Activated CD4-positive, alpha-beta memory T cell treated with anti-CD3 and anti-CD28 coated beads, Interleukin-2, amount 10 ng/mL, durations not matched to agents 7 days and 5 days (primary cell): ENCODE measurements around the gene TUT1. TPM values are rescaled to one million over a fixed set of nuclear protein-coding genes. Genes with fewer than 3 reads are reported as not detected.
A peak's percentile ranks its signal among the peaks of the same experiment; 100 is the strongest.
"Not testable (repeated sequence)": the region's sequence is repeated elsewhere in the genome, so short reads cannot be mapped to it uniquely, and the experiment has no call there.

Experiments used
- CTCF ChIA-PET: fragments of 350-600 bp; sonication (Branson Sonifier 250); formaldehyde crosslinking; loops from one replicate; lab custom pipeline; 2021; ENCODE audit warnings: antibody characterized with exemption, inconsistent platforms; lab: Charles Lee
- POLR2A ChIA-PET: fragments of 350-600 bp; sonication (Branson Sonifier 250); formaldehyde crosslinking; loops from one replicate; lab custom pipeline; 2021; ENCODE audit warnings: antibody characterized with exemption; lab: Charles Lee
- DNase-seq: peaks from one replicate; pipeline ENCODE4 v3.0.0-alpha.2; 2020
- H3K27ac Mint-ChIP-seq: one replicate; pipeline ENCODE4 v1.8.0; 2021; ENCODE audit warnings: mild to moderate bottlenecking, mixed read lengths
- H3K27me3 Mint-ChIP-seq: one replicate; pipeline ENCODE4 v1.8.0; 2021; ENCODE audit warnings: mixed read lengths
- H3K36me3 Mint-ChIP-seq: one replicate; pipeline ENCODE4 v1.8.0; 2021; ENCODE audit warnings: low read depth, mixed read lengths
- H3K4me1 Mint-ChIP-seq: one replicate; pipeline ENCODE4 v1.8.0; 2021; ENCODE audit warnings: mixed read lengths
- H3K4me3 Mint-ChIP-seq: one replicate; pipeline ENCODE4 v1.8.0; 2021; ENCODE audit warnings: mild to moderate bottlenecking, mixed read lengths
- H3K9me3 Mint-ChIP-seq: one replicate; pipeline ENCODE4 v1.8.0; 2021; ENCODE audit warnings: mixed read lengths
- total RNA-seq, 2 experiments: library from RNA; stranded (reverse); gene quantifications; one replicate each; pipeline ENCODE4 v1.2.3, GENCODE V29; 2021

Gene TUT1
- total RNA-seq, 2 experiments from 2014 or later, result 23.7 to 25.2 TPM

- ChIA-PET CTCF (interaction anchor here (0.9 to 11.6 kb wide), 12 partner anchors 9 to 163 kb away, joined by 3 to 268 read pairs (median 4); partner anchors contain the start of genes AHNAK and TUT1), POLR2A (interaction anchor here (0.9 to 10.8 kb wide), 18 partner anchors 11 to 329 kb away, joined by 3 to 364 read pairs (median 5); partner anchors contain the start of genes AHNAK, C11orf98, CSKMT and EEF1G)
- Mint-ChIP-seq H3K36me3 (peaks cover 1% of the 10 kb centered on the region), H3K27ac (peak overlapping the region; percentile 99), H3K4me3 (peak overlapping the region; percentile 67), H3K4me1 (peaks cover 88% of the 10 kb centered on the region), H3K27me3 (peaks cover 13% of the 10 kb centered on the region), H3K9me3 (no peaks in the 10 kb centered on the region)
- peak; percentile 84 for DNase-seq
Observed at GRCh38 chr11:62553080-62553838, 38.1 kb downstream of the TUT1 start.

- Mint-ChIP-seq H3K27me3 (peaks cover 20% of the 10 kb centered on the region), H3K9me3 (no peaks in the 10 kb centered on the region), H3K36me3 (no peaks in the 10 kb centered on the region), H3K27ac (peak overlapping the region; percentile 99), H3K4me3 (peak overlapping the region; percentile 67), H3K4me1 (peaks cover 88% of the 10 kb centered on the region)
- DNase-seq, result no peak
- ChIA-PET POLR2A (interaction anchor here (0.9 to 10.8 kb wide), 20 partner anchors 8 to 330 kb away, joined by 3 to 364 read pairs (median 5); partner anchors contain the start of genes AHNAK, C11orf98, CSKMT and EEF1G), CTCF (interaction anchor here (0.8 to 11.6 kb wide), 13 partner anchors 8 to 162 kb away, joined by 3 to 268 read pairs (median 5); partner anchors contain the start of genes AHNAK and TUT1)
Observed at GRCh38 chr11:62552485-62553079, 38.7 kb downstream of the TUT1 start.

- ChIA-PET CTCF (interaction anchor here (0.6 to 11.6 kb wide), 5 partner anchors 6 to 126 kb away, joined by 3 to 268 read pairs (median 9); partner anchors contain the start of gene AHNAK), POLR2A (interaction anchor here (0.8 to 6.1 kb wide), 4 partner anchors 10 to 115 kb away, joined by 3 to 33 read pairs (median 19); partner anchors contain the start of genes C11orf98, CSKMT, EEF1G and TUT1)
- Mint-ChIP-seq H3K4me1 (peaks cover 73% of the 10 kb centered on the region), H3K27me3 (peaks cover 21% of the 10 kb centered on the region)
- not testable (repeated sequence) for DNase-seq, H3K9me3 Mint-ChIP-seq, H3K36me3 Mint-ChIP-seq, H3K27ac Mint-ChIP-seq, H3K4me3 Mint-ChIP-seq
Observed at GRCh38 chr11:62550478-62550877, 40.8 kb downstream of the TUT1 start.

GRCh38 chr11:62548545-62549335, 42.6 kb downstream of the TUT1 start:
- Mint-ChIP-seq H3K36me3 (peaks cover 14% of the 10 kb centered on the region), H3K4me1 (peaks cover 64% of the 10 kb centered on the region), H3K9me3 (no peaks in the 10 kb centered on the region), H3K27me3 (peaks cover 21% of the 10 kb centered on the region), H3K27ac (no peak overlapping the region), H3K4me3 (no peak overlapping the region)
- DNase-seq, result no peak
- CTCF ChIA-PET, result interaction anchor here (0.9 kb wide), 1 partner anchor 10 kb away, joined by 4 read pairs; no protein-coding TSS in a partner anchor
- POLR2A ChIA-PET, result interaction anchor here (0.9 to 6.1 kb wide), 3 partner anchors 9 to 308 kb away, joined by 3 to 25 read pairs (median 6); partner anchors contain the start of genes C11orf98 and CSKMT

DNA sequence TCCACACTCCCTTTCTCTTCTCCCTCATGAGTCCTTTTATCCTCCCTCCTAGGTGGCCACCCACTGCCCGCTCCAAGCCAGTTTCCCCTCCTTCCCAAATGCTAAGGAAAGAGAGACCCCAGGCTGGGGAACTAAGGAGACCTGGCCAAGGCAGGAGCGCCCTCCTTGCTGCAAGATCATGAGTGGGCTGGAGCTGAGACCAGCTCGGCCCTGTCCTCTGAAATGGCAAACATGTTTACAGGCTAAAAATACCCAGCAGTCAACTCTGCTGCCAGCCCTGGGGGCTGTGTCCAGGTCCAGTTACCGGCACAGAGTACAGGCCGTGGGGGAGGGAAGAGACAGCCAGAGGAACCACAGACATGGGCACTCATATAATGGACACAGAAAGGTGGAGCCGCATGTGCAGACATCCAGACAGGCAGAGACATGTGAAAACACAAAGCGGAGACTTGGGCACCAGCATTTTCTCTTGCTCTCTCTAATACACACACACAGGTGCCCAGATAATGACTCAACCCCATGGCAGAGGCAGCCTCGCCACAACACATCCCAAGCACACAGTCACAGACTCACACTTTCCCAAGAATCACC, 43.5 kb downstream of the TUT1 start:
- H3K9me3 Mint-ChIP-seq, result no peaks in the 10 kb centered on the region

DNA sequence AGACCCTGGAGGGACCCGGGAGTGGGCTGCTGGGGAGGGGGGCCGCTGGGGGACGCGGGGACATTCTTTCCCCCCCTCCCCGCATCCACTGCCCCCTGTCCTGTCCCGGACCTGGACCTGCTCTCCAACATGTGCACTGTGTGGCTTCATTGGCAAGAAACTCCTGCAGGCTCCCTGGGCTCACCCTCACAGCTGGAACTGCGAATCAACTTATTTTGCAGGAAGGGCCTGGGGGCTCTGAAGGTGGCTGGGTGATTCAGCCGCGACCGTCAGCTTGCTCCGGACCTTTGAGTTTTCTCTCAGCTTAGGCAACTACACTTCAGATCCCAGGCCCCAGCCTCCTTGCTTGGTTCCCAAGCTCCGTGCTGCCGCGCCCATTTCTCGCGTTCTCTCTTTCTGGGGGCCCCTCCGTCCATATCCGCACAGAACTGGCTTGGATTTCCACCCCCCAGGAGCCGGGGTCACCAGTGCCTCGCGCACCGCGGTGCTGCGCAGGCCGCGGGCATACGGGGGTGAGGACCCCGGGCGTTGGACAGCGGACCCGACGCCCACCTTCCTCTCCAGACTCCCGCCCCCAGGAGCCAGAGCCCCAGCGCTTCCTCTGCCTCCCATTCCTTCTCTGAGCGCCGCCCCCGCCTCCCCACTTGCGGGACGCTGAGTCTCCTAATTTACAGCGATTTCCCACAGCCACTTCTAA, 44.2 kb downstream of the TUT1 start:
- DNase-seq, result no peak
- Mint-ChIP-seq H3K27ac (peak overlapping the region; percentile 66), H3K36me3 (peaks cover 28% of the 10 kb centered on the region), H3K4me1 (peaks cover 64% of the 10 kb centered on the region), H3K9me3 (no peaks in the 10 kb centered on the region), H3K4me3 (peak overlapping the region; percentile 100), H3K27me3 (peaks cover 21% of the 10 kb centered on the region)
- ChIA-PET POLR2A (interaction anchor here (0.7 to 11.2 kb wide), 11 partner anchors 9 to 309 kb away, joined by 3 to 364 read pairs (median 5); partner anchors contain the start of genes C11orf98, CSKMT, EEF1G and LBHD1), CTCF (interaction anchor here (0.9 to 6.3 kb wide), 4 partner anchors 9 to 152 kb away, joined by 3 to 268 read pairs (median 7); no protein-coding TSS in a partner anchor)

More for the DNA sequence above, 43.5 kb downstream of the TUT1 start:
- Mint-ChIP-seq H3K27me3 (peaks cover 21% of the 10 kb centered on the region), H3K4me3 (peak overlapping the region; percentile 100), H3K27ac (peak overlapping the region; percentile 52), H3K4me1 (peaks cover 64% of the 10 kb centered on the region), H3K36me3 (peaks cover 23% of the 10 kb centered on the region)
- ChIA-PET POLR2A (interaction anchor here (0.9 to 11.2 kb wide), 8 partner anchors 9 to 309 kb away, joined by 3 to 364 read pairs (median 5); partner anchors contain the start of genes C11orf98, CSKMT and LBHD1), CTCF (interaction anchor here (1.0 to 6.3 kb wide), 3 partner anchors 8 to 153 kb away, joined by 3 to 268 read pairs (median 11); no protein-coding TSS in a partner anchor)
- DNase-seq, result no peak

- Mint-ChIP-seq H3K4me3 (peak within 1 kb of the TSS; percentile 100), H3K9me3 (no peaks in the 10 kb centered on the region), H3K4me1 (peaks cover 64% of the 10 kb centered on the region), H3K36me3 (peaks cover 35% of the 10 kb centered on the region), H3K27me3 (peaks cover 21% of the 10 kb centered on the region), H3K27ac (peak within 1 kb of the TSS; percentile 93)
- CTCF ChIA-PET, result interaction anchor here (0.9 to 6.3 kb wide), 5 partner anchors 10 to 152 kb away, joined by 3 to 268 read pairs (median 11); no protein-coding TSS in a partner anchor
- DNase-seq, result peak; percentile 80
- POLR2A ChIA-PET, result interaction anchor here (0.7 to 11.2 kb wide), 10 partner anchors 10 to 309 kb away, joined by 3 to 364 read pairs (median 5); partner anchors contain the start of genes C11orf98, CSKMT, EEF1G and LBHD1
Observed at GRCh38 chr11:62546244-62546928, 44.9 kb downstream of the TUT1 start, which contains the start of gene AHNAK. Gene AHNAK (minus strand): TSS chr11:62546806. CDS start chr11:62536098, 10,708 bp downstream.

DNA sequence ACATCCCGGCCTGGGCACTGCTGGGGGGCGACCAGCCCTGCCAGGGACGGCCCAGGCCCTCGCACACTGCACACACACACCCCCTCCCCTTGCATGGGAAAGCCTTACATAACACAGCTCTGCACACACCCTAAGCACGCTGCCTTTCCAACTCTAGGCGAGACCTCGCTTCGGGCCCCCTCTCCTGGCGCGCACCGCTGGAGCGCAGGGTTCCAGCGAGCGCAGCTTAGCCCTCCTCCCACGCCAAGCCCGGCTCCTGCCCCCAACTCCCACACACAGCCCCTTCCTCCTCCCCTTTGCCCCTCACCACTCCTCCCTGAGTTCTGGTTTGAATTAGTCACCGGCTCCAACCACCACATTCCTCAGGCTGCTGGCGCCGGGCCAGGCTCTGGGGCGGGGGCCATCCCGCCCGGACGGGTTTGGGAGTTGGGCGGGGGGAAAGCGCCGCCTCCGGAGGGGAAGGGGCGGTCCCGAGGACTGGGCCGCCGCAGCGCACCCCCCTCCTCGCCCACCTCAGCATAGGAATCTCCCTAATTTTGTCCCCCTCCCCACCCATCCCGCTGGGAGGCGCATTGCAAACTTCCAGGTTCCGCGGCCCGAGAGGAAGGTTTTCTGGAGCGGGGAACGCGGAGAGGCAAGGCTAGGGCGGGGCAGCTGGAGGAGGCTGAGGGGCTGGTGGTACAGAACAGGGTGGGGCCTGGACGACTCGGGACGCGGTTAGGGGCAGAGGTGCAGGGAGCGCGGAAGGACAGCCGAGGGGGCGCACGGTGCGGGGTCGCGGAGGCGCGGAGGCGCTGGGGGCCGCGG, 45.7 kb downstream of the TUT1 start:
- Mint-ChIP-seq H3K36me3 (peaks cover 42% of the 10 kb centered on the region), H3K27me3 (peaks cover 17% of the 10 kb centered on the region), H3K4me3 (peak overlapping the region; percentile 100), H3K9me3 (no peaks in the 10 kb centered on the region), H3K27ac (peak overlapping the region; percentile 93), H3K4me1 (peaks cover 64% of the 10 kb centered on the region)
- peak; percentile 48 for DNase-seq
- ChIA-PET CTCF (interaction anchor here (0.9 to 10.3 kb wide), 4 partner anchors 10 to 152 kb away, joined by 4 to 268 read pairs (median 153); no protein-coding TSS in a partner anchor), POLR2A (interaction anchor here (1.0 to 11.2 kb wide), 7 partner anchors 11 to 120 kb away, joined by 3 to 364 read pairs (median 19); partner anchors contain the start of genes C11orf98, CSKMT, EEF1G and MTA2)

- H3K9me3 Mint-ChIP-seq, result no peaks in the 10 kb centered on the region
- peaks cover 66% of the 10 kb centered on the region for H3K4me1 Mint-ChIP-seq
- ChIA-PET CTCF (interaction anchor here (0.9 to 10.3 kb wide), 4 partner anchors 11 to 151 kb away, joined by 4 to 268 read pairs (median 153); no protein-coding TSS in a partner anchor), POLR2A (interaction anchor here (0.8 to 11.2 kb wide), 16 partner anchors 12 to 312 kb away, joined by 3 to 364 read pairs (median 4); partner anchors contain the start of genes C11orf98, CSKMT, EEF1G and MTA2)
- H3K27ac Mint-ChIP-seq, result peak overlapping the region; percentile 93
- H3K27me3 Mint-ChIP-seq, result peaks cover 16% of the 10 kb centered on the region
- peak overlapping the region; percentile 100 for H3K4me3 Mint-ChIP-seq
- H3K36me3 Mint-ChIP-seq, result peaks cover 43% of the 10 kb centered on the region
- DNase-seq, result peak; percentile 52
Observed at GRCh38 chr11:62544581-62545436, 46.5 kb downstream of the TUT1 start.
